ENCODE measurements around the gene PSMG1.
"Not testable (repeated sequence)": the region's sequence is repeated elsewhere in the genome, so short reads cannot be mapped to it uniquely, and the experiment has no call there.

Gene PSMG1

GRCh38 chr21:39187141-39187540 lies 3.9 kb upstream of the PSMG1 start:
- no peak for DNase-seq

DNA sequence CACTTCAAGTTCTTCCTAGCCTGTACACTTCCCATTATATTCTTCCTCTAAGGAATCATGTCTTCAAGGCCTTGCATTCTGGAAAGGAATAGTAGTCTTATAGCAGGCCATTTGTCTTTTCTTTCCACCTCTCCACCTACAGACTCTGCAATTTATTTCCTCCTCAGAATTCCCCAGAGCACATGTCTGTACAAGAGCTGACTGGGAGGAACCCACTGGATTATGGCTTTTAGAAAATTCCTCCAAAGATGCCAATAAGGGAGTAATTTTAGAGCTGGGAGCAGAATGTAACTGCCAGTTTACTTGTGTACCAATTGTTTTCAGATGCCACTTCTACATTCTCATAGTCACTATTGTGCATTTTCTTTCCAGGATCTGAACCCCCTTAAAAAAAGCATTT lies 3.4 kb upstream of the PSMG1 start:
- DNase-seq = no peak

DNA sequence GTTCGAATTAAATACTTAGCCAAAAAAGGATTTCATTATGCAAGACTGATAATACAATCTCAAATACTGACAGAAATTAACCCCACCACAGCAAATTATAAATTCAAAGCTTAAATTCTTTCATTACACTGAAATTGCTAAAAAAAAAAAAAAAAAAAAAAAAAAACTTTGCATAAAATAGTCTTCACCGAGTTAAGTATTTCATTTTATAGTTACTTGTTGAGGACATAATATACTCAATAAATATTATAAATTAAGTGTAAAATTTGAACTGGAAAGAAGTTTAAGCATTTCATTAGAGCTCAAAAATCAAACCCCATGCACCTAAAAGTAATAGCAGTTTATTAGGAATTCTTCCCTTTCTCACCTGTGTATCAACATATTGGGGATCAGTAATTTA lies 1.9 kb upstream of the PSMG1 start:
- DNase-seq = no peak

DNA sequence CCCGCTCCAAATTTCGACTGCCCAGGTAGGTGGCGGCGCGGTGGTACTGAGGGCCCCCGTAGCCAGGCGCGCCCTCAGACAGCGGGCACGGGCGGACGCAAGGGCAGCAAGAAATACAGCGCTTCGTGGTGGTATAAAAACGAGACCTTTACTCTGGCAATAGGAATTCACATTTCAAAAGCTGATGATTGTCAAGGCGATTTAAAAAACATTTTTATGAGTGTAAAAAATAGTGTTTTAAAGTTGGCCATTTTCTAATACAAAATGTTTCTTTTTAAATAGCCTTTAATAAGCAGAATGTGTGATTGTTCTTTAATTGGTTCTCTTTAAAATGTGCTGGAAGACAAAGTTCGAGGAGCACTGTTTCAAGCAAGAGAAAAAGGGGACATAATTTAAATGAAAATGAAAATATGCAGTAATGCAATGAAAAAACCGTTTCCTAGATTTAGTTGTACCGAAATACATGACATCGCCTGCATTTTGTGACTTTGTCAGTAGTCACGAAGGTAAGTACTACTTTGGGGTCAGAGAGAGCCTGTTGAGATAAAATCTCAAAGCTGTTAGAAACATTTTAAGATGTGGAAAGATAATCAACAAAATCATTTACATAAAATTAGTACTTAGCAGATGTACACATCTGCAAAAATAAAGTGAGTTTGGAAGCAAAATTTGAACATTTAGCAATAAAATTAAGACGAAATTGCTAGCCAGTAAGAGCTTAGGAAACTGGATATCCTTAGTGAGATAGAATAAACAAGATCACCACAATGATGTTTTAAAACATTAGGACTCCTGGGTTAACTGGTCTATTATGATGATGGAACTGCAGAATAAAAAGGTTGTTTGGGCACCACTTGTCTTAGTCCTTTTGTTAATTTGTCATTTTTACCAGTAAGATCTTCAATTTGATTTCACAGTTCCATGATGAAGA lies 1.1 kb upstream of the PSMG1 start:
- DNase-seq = no peak

- no peak for DNase-seq
Measured at GRCh38 chr21:39182484-39183271, 573 bp downstream of the PSMG1 start.

GRCh38 chr21:39182016-39182415 lies 1.2 kb downstream of the PSMG1 start:
- no peak for DNase-seq

GRCh38 chr21:39181205-39181818 lies 1.9 kb downstream of the PSMG1 start:
- no peak for DNase-seq

- no peak for DNase-seq
Measured at GRCh38 chr21:39180429-39181019, 2.7 kb downstream of the PSMG1 start.

DNA sequence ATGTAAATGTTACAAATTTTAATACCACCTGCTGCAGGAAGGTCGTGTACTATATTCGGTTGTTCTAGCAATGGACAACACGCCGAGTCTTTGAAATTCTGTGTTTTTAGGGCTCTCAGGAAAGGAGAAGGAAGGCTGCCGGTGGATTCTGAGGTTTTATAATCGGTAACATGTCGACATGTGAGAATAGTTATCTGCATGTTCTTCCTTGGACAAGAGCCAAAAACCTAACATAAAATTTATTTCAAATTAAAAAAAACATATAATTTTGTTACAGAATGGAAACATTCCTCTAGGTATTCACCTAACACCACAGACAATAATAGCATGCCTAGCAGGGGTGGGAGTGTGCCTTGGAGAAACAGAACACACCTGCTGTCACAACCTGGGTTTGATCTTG lies 4.8 kb downstream of the PSMG1 start:
- no peak for DNase-seq

- no peak for DNase-seq
Measured at GRCh38 chr21:39176271-39176709, 7.0 kb downstream of the PSMG1 start.

DNA sequence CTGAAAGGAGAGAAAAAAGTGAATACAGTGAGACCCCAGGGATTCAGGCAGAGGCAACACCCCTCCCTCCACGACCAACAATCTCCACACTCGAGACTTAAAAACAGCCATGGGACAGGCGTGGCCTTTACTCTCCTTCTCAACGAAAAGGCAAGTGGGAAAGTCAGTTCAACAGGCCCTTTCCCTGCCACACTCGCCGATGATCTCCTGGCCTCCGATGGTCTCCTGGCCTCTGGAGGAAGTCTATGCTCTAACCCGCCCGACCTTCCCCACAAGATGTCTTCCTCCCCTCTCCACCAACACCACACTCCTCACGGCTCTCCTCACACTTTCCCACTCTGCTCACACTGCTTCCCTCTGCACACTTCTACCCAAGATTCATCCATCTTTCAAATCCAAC lies 7.6 kb downstream of the PSMG1 start:
- no peak for DNase-seq

- DNase-seq = no peak
Measured at GRCh38 chr21:39175154-39175553, 8.1 kb downstream of the PSMG1 start.

DNA sequence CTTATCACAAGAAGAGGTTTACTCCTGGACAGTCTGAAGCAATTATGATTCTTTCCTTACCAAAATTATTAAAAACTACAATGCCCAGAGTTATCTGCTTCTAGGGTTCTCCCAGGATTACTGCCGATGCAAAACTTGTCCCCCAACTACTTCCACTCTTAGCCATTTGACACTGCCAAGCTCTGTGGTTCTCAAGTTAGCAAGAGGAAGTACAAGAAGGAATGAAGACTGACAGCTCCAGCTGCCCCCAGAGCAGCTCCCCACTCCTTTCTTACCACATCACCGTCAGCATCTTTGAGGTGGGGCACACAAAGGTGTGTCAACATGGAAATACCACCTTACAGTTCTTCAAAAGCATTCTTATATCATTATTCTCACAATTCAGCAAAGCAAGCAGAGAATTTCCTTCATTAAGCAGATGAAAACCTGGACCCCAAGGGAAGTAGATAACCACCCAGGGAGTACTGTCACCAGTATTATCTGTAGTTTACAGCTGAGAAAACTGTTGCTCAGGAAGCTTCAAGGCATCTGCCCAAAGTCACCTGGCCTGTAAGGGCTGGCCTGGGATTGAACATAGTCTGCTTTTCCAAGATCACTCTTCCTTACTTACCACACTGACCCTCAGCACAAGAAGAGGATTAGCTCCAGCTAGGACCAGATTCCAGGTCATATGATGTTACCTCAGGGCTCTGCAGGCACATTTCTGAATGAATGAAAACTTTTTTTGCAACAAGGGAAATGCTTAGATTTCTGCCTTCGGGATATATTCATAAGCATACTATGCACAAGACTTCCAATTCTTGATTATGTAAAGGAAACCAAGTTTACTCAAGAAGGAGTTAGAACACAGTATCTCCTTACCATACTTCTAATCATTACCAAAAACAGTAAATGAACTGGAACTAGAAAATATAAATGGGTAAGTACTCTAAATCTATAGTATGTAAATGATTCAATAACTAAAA lies 9.3 kb downstream of the PSMG1 start:
- no peak for DNase-seq

DNA sequence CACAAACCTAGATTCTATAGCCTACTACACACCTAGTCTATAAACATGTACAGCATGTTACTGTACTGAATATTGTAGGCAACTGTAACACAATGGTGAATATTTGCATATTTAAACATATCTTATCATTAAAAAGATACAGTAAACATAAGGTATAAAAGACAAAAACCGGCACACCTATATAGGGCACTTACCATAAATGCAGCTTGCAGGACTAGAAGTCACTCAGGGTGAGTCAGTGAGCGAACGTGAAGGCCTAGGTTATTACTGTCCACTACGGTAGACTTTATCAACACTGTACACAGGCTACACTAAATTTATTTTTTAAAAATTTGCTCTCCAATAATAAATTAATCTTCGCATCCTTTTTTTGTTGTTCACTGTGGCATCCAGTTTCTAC lies 13.3 kb downstream of the PSMG1 start:
- DNase-seq = no peak

- DNase-seq = no peak
Measured at GRCh38 chr21:39168800-39169199, 14.5 kb downstream of the PSMG1 start.

DNA sequence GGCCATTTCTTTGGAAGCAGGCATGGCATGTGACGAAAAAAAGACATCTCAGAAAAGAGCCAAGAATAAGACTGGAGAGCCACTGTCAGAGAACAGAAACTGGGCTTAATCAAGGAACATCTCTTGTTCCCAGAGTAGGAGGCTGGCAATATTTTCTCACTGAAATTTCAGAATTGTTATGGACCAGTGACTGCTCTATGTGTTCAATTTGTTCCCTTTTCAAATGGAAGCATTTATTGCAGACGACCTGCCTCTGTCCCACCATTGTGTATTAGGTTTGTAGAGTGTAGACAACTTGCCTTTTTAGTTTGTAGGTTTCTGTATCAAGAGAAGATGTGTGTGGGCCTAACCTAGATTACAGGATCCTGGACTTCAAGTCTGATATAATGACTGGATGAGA lies 18.7 kb downstream of the PSMG1 start:
- no peak for DNase-seq

DNA sequence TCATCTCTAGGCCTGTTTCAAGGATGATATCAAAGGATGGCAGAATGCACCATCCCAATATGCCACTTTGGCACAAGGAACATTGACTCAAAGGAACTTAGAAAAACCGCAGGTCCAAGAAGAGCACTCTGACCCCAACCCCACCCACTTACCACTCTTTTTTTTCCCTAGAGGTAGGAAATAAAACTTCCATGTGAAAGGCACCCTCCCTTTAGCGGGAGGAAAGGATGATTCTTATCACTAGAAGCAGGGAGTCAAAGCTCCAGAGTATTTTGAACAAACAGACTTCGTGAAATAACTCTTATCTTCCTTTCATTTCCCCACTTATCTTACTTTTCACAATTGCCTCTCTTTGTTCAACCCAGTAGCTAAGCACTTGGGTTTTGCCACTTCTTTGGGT lies 22.2 kb downstream of the PSMG1 start:
- no peak for DNase-seq

DNA sequence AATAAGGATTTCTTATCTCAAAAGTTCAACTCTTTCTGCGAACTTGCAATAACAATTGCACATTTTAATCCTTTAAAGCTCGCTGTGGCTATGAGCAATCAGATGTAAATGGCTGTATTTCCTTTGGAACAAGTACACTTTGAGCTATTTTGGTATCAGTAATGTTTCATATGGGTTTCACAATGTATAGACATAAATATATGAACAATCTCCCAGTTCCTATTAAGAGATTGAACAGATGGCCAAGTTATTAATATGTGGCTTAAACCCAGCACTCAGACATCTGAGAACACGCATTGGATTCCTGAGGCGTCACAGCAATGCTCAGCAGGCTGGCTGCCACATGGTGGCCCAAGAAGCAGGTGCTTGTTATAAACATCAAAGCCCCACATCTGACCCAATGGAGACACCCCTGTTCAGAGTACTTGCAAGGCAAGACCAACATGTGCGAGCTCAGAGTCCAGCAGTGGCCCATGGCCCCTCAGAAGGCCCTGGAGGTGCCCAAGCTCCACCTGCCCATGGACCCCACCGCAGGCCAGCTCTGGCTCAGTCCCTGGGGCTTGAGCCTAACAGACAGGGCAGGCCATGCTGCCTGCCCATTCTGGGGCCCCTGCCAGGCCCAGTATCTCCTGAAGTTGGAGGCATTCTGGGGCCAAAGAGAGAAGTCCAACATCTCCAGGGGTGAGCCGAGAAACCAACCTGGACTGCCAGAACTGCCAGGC lies 23.7 kb downstream of the PSMG1 start:
- no peak for DNase-seq

DNA sequence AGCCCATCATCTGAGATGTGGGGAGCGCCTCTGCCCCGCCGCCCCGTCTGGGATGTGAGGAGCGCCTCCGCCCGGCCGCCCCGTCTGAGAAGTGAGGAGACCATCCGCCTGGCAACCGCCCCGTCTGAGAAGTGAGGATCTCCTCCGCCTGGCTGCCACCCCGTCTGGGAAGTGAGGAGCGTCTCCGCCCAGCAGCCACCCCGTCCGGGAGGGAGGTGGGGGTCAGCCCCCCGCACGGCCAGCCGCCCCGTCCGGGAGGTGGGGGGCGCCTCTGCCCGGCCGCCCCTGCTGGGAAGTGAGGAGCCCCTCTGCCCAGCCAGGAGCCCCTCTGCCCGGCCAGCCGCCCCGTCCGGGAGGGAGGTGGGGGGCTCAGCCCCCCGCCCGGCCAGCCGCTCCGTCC lies 26.0 kb downstream of the PSMG1 start:
- DNase-seq = not testable (repeated sequence)

DNA sequence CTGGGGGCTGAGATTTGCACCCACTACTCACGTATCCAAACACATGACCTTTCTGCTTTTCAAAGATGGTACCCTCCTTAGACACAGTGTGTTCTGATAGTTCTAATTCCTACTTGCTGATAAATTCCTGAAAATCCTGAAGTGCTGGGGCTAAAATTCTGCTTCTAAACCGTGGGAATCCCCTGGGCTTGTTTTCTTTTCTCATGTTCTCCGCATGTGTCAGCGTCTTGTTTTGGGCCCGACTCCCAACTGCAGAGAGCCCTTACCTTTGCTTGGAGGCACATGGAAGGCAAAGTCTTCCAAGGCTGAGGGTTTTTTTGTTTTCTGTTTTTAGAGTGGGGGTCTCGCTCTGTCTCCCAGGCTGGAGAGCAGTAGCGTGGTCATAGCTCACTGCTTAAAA lies 27.2 kb downstream of the PSMG1 start:
- no peak for DNase-seq

DNA sequence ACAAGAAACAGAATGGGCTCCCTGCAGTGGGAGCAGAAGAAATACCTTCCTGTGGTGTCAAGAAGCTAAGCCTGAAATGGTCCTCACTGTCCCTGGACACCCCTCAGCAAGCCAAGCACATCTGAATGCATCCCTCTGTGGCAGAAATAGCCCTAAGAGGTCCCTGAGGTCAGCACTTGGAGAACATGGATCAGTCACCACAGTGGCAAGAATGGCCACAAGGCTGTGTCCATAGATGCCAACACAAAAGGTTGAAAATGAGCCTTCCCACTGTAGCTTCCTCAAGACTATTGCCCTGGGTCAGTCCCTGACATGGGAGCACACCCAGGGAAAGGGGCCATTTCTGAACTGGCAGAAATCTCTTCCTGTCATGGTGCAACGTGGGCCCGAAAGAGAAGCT lies 27.7 kb downstream of the PSMG1 start:
- DNase-seq = no peak
